ENCODE measurements around the gene PTGFRN. TPM values are rescaled to one million over a fixed set of nuclear protein-coding genes. Genes with fewer than 3 reads are reported as not detected.

Gene PTGFRN
- polyA plus RNA-seq, 1 donor from 2014 or later: 20.1 TPM

- TF ChIP-seq SMC3 (conservative IDR thresholded peaks at IDR 0.05; ENCODE audit: poor library complexity) (no peak), MXI1 (conservative IDR thresholded peaks at IDR 0.05; ENCODE audit: poor library complexity, severe bottlenecking) (no peak), TAF1 (IDR thresholded peaks at IDR 0.05; ENCODE audit: low read depth) (no peak), RAD21 (conservative IDR thresholded peaks at IDR 0.05) (no peak), EZH2 (IDR thresholded peaks at IDR 0.05; ENCODE audit: borderline replicate concordance, insufficient read depth, low read length, poor library complexity, severe bottlenecking) (no peak), CTCF (IDR thresholded peaks at IDR 0.05; ENCODE audit: poor library complexity, severe bottlenecking) (no peak), REST (IDR thresholded peaks at IDR 0.05; ENCODE audit: borderline replicate concordance) (no peak), EP300 (conservative IDR thresholded peaks at IDR 0.05; ENCODE audit: poor library complexity, severe bottlenecking) (no peak), POLR2AphosphoS5 (IDR thresholded peaks at IDR 0.05) (no peak)
- H2AFZ ChIP-seq (ENCODE audit: low read depth, low read length): no peak overlapping the region
- no peak overlapping the region for H3K9ac ChIP-seq (ENCODE audit: low read length)
- H3K79me2 ChIP-seq (replicated peaks; ENCODE audit: insufficient read depth, low read length): no peaks in the 10 kb centered on the region
- H3K27me3 ChIP-seq (ENCODE audit: insufficient read depth, low read depth, low read length): no peaks in the 10 kb centered on the region
- no peak overlapping the region for H3K27ac ChIP-seq (ENCODE audit: low read length)
- H4K20me1 ChIP-seq (ENCODE audit: insufficient read depth): no peaks in the 10 kb centered on the region
- no peak overlapping the region for H3K4me2 ChIP-seq (ENCODE audit: low read length)
- H3K9me2 ChIP-seq (ENCODE audit: insufficient read depth, low read length): no peaks in the 10 kb centered on the region
- no peaks in the 10 kb centered on the region for H3K9me3 ChIP-seq (ENCODE audit: low read length)
- no peak overlapping the region for H3K4me3 ChIP-seq (ENCODE audit: low read length)
- H3K36me3 ChIP-seq (ENCODE audit: insufficient read depth, low read length): peaks cover 7% of the 10 kb centered on the region
- no peaks in the 10 kb centered on the region for H3F3A ChIP-seq (ENCODE audit: insufficient read depth, low read length, poor library complexity, severe bottlenecking)
Observed at GRCh38 chr1:116948642-116949041, 38.9 kb downstream of the PTGFRN start.

GRCh38 chr1:116949213-116949985 is 39.7 kb downstream of the PTGFRN start:
- Histone ChIP-seq H3K4me3 (ENCODE audit: low read length) (no peak overlapping the region), H3K9me2 (ENCODE audit: insufficient read depth, low read length) (no peaks in the 10 kb centered on the region), H3K27ac (ENCODE audit: low read length) (no peak overlapping the region), H3K4me2 (ENCODE audit: low read length) (no peak overlapping the region), H3F3A (ENCODE audit: insufficient read depth, low read length, poor library complexity, severe bottlenecking) (no peaks in the 10 kb centered on the region), H2AFZ (ENCODE audit: low read depth, low read length) (no peak overlapping the region), H3K27me3 (ENCODE audit: insufficient read depth, low read depth, low read length) (no peaks in the 10 kb centered on the region), H3K79me2 (replicated peaks; ENCODE audit: insufficient read depth, low read length) (no peaks in the 10 kb centered on the region), H3K9ac (ENCODE audit: low read length) (no peak overlapping the region), H3K36me3 (ENCODE audit: insufficient read depth, low read length) (peaks cover 7% of the 10 kb centered on the region), H4K20me1 (ENCODE audit: insufficient read depth) (no peaks in the 10 kb centered on the region), H3K9me3 (ENCODE audit: low read length) (no peaks in the 10 kb centered on the region)
- no peak for TF ChIP-seq EZH2 (IDR thresholded peaks at IDR 0.05; ENCODE audit: borderline replicate concordance, insufficient read depth, low read length, poor library complexity, severe bottlenecking)
- TF ChIP-seq REST (IDR thresholded peaks at IDR 0.05; ENCODE audit: borderline replicate concordance): no peak
- no peak for TF ChIP-seq SMC3 (conservative IDR thresholded peaks at IDR 0.05; ENCODE audit: poor library complexity)
- TF ChIP-seq POLR2AphosphoS5 (IDR thresholded peaks at IDR 0.05): no peak
- TF ChIP-seq RAD21 (conservative IDR thresholded peaks at IDR 0.05): no peak
- no peak for TF ChIP-seq TAF1 (IDR thresholded peaks at IDR 0.05; ENCODE audit: low read depth)
- no peak for TF ChIP-seq EP300 (conservative IDR thresholded peaks at IDR 0.05; ENCODE audit: poor library complexity, severe bottlenecking)
